CD4-positive, alpha-beta T cell treated with Interleukin-15 for 4 hours (primary cell): ENCODE measurements around the gene TRNP1.
A peak's percentile ranks its signal among the peaks of the same experiment; 100 is the strongest.

Experiments
- DNase-seq: peaks from one replicate; pipeline ENCODE4 v3.0.0-alpha.2; 2020; ENCODE audit warnings: low spot score

The TRNP1 gene

GRCh38 chr1:27001570-27002360 is 8.3 kb downstream of the TRNP1 start:
- peak; percentile 9 for DNase-seq

DNA sequence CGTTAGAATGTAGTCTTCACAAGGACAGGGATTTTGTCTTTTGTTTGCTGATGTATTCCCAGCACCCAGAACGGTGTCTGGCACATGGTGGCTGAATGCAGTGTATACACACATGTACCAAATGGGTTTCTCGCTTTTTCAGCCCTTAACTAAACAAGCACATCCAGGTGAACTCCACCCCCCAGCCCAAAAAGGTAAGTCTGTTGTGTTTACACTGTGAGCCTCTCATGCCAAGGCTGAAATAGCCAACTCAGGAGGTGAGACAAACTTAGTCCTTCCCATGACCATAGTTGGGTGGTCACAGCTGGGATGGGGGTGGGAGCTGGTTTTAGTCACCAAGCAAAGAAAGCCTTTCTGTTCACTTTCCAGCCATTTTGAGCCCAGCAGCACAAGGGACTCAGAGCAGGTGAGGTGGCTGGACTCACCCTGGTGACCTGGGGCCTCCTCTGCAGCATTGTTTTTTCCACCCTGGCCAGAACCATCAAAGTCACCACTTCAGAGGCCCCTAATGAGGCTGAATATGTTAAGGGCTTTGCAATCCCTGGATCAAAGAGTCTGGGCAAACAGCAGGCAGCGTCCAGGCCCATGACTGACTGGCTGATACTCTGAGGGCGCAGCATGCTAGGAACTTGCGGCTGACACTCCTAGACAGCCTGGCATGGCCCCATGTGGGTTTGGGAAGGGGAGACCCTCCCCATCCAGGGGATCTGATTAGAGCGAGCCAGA is 10.4 kb downstream of the TRNP1 start:
- DNase-seq = no peak

GRCh38 chr1:27004471-27005165 is 11.1 kb downstream of the TRNP1 start:
- DNase-seq = no peak

DNA sequence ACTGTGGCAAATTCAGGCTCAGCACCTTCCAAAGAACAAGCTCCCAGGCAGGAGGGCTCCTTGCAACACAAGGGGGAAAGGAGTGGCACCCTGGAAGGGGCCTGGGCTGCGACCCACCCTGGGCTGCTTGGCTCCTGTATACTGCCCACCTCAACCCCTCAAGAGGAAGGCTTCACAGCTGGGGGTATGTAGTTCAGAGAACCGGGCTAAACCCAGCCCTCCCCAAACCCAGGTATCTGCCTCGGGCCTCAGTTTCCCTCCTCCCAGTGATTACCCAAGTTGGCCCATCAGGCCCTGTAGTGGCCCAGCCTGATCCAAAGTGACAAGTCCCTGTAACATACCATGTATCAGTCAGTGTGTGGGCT is 11.7 kb downstream of the TRNP1 start:
- DNase-seq = no peak

- DNase-seq = no peak
These were observed 12.4 kb downstream of the TRNP1 start for GRCh38 chr1:27005648-27006496.

- DNase-seq = no peak
These were observed 13.2 kb downstream of the TRNP1 start for GRCh38 chr1:27006683-27007082.

DNA sequence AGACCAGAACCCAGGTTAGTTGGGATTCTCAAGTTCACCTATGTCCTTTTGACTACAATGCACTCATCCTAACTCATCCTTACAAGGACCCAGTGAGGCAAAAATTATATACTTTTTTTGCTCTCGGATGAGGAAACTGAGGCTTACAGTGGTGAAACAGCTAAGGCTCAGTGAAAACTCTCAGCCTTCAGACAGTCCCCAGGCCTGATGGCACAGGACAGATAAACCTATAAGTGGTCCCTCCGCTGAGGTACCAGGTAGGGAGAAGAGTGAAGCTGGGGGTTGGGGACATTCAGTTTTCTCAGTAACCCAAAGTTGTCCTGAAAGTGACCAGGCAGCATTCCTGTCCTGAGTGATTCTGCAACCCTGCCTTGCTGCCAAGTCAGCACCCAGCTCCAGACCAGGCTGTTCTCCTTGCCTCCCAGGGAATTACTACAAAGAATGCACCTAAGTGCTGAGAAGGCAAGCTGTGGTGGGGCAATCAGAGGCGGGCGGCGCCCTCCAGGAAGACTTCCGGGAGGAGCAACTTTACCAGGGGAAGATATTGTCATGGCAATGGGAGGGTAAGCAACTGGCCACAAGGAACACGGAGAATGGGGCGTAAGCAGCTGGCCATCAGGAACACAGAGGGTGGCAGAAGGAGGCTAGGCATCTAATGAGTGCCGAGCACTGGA is 14.6 kb downstream of the TRNP1 start:
- DNase-seq = no peak

DNA sequence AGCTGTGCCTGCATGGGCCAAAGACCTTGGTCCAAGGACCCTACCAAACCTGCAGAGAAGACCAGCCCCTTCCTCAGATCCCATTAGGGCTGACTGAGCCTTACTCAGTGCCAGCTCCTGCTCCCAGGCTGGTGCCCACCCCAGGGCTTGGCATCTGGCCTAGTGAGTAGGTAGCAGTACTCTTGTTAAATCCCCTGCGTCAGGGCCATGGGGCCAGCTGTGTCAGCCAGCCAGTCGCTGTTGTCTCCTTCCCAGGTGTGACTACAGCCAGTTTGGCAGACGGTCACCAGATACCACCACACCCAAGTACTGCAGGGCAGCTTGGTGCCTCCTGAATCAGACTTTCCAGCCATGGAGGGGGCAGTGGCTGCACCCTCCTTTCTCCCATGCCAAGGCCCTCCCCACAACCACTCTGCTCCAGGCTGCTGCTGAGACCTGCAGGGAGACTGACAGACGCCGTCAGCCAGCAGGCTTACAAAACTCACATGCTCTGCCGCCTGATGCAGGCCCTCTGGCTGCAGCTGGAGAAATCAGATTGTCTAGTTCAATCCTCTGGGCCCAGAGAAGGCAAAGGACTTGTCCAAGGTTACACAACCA is 16.2 kb downstream of the TRNP1 start:
- no peak for DNase-seq

- DNase-seq = no peak
These were observed 16.9 kb downstream of the TRNP1 start for GRCh38 chr1:27010226-27010994.

DNA sequence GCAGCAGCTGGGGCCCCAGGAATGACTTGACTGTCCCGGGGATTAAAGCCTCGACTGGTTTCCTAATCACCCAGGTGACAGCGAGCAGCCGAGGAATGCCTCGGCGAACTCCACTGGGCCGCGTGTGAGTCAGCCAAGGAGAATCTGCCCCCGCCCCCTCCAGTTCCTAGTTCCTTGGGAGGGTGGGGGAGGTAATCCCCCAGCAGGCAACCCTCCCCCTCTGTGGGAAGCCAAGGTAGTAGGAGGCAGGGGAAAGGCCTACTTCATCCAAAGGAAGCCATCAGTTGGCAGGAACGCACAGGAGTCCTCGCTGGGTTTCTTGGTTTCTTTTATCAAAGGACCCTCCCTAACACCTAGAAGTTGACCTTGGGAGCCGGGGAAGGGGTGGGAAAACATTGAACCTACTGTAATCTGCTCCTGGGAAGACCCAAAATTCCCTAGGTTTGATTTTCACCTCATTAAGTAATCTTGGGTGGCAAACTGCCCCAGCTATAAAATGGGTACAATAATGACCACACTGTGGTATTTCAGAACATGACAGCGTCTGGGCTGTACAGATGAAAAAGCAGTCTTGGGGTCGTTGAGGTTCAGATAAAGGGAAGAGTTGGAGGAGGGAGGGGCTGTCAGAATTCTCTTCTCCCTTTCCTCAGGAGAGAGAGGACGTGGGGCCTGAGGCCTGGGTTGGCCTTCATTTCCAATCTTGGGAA is 17.7 kb downstream of the TRNP1 start:
- no peak for DNase-seq

DNA sequence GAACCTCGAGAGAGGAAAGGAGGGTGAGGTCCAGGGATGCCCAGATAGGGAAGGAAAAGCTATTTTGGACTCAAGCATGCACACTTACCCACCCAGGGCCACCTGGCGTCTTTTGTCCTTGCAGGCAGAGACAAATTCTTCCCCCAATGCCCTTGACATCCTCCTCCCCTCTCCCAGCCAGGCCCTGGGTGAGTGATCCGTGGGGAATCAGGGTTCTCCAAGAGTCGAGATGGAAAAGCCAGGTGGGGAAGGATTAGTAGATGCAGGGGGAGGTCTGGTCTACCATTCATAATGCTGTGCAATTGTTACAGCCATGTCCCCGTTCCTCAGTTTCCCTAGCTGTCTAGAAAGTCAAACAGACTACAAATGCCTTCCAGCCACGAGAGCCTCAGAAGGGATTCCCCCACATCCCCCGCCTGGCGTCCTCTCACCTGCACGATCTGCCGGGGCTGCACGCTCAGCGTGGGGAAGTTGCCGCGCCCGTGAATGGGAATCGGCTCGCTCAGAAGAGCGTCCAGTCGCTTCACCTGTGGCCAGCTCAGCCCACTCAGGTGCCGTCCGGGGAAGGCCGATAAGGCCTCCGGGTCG is 18.6 kb downstream of the TRNP1 start:
- DNase-seq = no peak

- DNase-seq = no peak
These were observed 21.8 kb downstream of the TRNP1 start for GRCh38 chr1:27015260-27015659.

GRCh38 chr1:27016376-27016775 is 22.9 kb downstream of the TRNP1 start:
- DNase-seq = no peak

- DNase-seq = no peak
These were observed 23.7 kb downstream of the TRNP1 start for GRCh38 chr1:27017207-27017606.

DNA sequence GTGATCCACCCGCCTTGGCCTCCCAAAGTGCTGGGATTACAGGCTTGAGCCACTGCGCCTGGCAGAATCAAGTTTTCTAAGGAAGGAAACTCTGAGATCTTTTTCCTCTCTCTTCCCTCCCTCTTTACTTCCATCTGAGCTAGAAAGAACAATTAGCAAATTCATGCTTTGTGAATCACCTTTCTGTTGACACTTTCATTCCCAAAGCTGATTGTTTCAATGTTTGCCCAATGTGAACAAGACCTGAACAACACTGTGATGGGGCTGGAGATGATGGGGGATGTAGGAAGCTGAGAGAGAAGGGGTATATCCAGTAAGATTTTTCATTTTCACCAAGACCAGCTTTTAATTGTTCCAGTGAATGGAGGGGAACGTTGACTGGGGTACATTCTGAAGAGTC is 24.8 kb downstream of the TRNP1 start:
- DNase-seq = no peak

DNA sequence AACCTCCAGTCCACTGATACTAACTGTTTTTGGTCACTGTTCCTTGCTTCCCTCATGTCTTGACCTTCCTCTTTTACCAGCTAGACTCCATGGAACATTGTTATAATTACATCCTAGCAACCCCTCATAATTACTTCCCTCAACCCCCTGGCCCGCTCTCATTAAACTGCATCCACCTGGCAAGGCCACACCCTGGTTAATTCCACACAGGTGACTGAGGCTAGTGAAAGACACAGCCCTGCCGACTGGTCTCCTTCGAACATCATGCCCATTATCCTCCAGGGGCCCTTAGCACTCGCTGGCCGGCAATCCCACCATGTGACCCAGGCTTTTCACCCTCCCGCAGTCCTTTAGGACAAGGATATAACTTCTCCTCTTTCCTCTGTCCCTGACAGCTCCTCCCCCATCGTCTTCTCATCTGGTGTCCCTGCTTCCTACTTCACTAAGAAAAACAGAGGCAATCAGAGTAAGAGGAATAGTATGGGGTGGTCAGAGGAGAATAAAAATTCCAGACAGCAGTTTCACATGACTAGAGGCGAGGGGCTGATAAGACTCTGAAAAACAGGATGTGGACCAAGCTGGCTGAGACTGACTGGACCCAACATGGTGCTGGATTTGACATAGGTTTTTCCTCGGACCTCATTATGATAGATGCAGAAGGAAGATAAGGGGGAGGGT is 28.0 kb downstream of the TRNP1 start:
- no peak for DNase-seq

GRCh38 chr1:27025718-27026117 is 32.2 kb downstream of the TRNP1 start:
- DNase-seq = no peak
